Common myeloid progenitor, CD34-positive (primary cell): ENCODE results near the gene GMCL1.
"Not testable (repeated sequence)": the region's sequence is repeated elsewhere in the genome, so short reads cannot be mapped to it uniquely, and the experiment has no call there.

Source experiments
- CTCF ChIA-PET: fragments of 350-600 bp; sonication (Branson Sonifier 250); formaldehyde crosslinking; loops from one replicate; lab custom pipeline; 2021; ENCODE audit warnings: antibody characterized with exemption; lab: Charles Lee
- POLR2A ChIA-PET: fragments of 350-600 bp; sonication (Branson Sonifier 250); formaldehyde crosslinking; loops from one replicate; lab custom pipeline; 2021; ENCODE audit warnings: antibody characterized with exemption; lab: Charles Lee
- DNase-seq, 3 donors: peaks; one replicate each; pipeline versions ENCODE4 v3.0.0 to v3.0.0-alpha.2; 2013
- H3K27ac ChIP-seq, 2 experiments: 1 replicate in 1 of 2; 2 replicates in 1 of 2; pipeline ENCODE4 v1.7.0; 2013; ENCODE audit warnings: inconsistent platforms in 2 of 2, low read length in 2 of 2, mild to moderate bottlenecking in 2 of 2, low read depth in 1 of 2, moderate library complexity in 1 of 2; ENCODE audit not compliant: severe bottlenecking in 2 of 2, insufficient read depth in 1 of 2, poor library complexity in 1 of 2
- H3K27me3 ChIP-seq, 5 experiments: replicated peaks in 2 of 5; 1 replicate in 3 of 5; 2 replicates in 2 of 5; pipeline versions ENCODE4 v1.6.1 to v1.7.0; 2013; ENCODE audit warnings: low read length in 4 of 5, mild to moderate bottlenecking in 2 of 5, moderate library complexity in 2 of 5, inconsistent platforms in 1 of 5; ENCODE audit not compliant: insufficient read depth in 5 of 5, control insufficient read depth in 4 of 5
- H3K36me3 ChIP-seq, 4 experiments: 1 replicate in 2 of 4; 2 replicates in 2 of 4; pipeline versions ENCODE4 v1.6.1 to v1.7.0; 2013; ENCODE audit warnings: low read length in 3 of 4, control low read depth in 1 of 4, mild to moderate bottlenecking in 1 of 4; ENCODE audit not compliant: control insufficient read depth in 4 of 4, insufficient read depth in 4 of 4
- H3K4me1 ChIP-seq, 4 experiments: 1 replicate in 3 of 4; 2 replicates in 1 of 4; pipeline versions ENCODE4 v1.6.1 to v1.7.1; 2013; ENCODE audit warnings: low read length in 3 of 4, mild to moderate bottlenecking in 3 of 4, control low read depth in 1 of 4, inconsistent platforms in 1 of 4, moderate library complexity in 1 of 4; ENCODE audit not compliant: control insufficient read depth in 4 of 4, insufficient read depth in 4 of 4; ENCODE audit errors: control extremely low read depth in 1 of 4
- H3K4me3 ChIP-seq, 7 experiments: 1 replicate in 4 of 7; 2 replicates in 3 of 7; pipeline versions ENCODE4 v1.5.1 to v1.7.0; 2013; ENCODE audit warnings: mild to moderate bottlenecking in 7 of 7, low read length in 6 of 7, moderate library complexity in 6 of 7, inconsistent platforms in 2 of 7, low read depth in 2 of 7, control low read depth in 1 of 7; ENCODE audit not compliant: insufficient read depth in 4 of 7, control insufficient read depth in 1 of 7; ENCODE audit errors: extremely low read depth in 1 of 7
- H3K9me3 ChIP-seq, 5 experiments: 1 replicate in 4 of 5; 2 replicates in 1 of 5; pipeline versions ENCODE4 v1.6.1 to v1.7.1; 2013; ENCODE audit warnings: low read length in 4 of 5, mild to moderate bottlenecking in 2 of 5, inconsistent platforms in 1 of 5, low read depth in 1 of 5, moderate library complexity in 1 of 5; ENCODE audit not compliant: control insufficient read depth in 4 of 5, insufficient read depth in 2 of 5; ENCODE audit errors: control extremely low read depth in 1 of 5
- WGBS: methylation state at CpG from one replicate; pipeline ENCODE4 v1.1.5; 2013; ENCODE audit not compliant: insufficient coverage; 5-methylcytosine and 5-hydroxymethylcytosine counted together

GMCL1 gene

DNA sequence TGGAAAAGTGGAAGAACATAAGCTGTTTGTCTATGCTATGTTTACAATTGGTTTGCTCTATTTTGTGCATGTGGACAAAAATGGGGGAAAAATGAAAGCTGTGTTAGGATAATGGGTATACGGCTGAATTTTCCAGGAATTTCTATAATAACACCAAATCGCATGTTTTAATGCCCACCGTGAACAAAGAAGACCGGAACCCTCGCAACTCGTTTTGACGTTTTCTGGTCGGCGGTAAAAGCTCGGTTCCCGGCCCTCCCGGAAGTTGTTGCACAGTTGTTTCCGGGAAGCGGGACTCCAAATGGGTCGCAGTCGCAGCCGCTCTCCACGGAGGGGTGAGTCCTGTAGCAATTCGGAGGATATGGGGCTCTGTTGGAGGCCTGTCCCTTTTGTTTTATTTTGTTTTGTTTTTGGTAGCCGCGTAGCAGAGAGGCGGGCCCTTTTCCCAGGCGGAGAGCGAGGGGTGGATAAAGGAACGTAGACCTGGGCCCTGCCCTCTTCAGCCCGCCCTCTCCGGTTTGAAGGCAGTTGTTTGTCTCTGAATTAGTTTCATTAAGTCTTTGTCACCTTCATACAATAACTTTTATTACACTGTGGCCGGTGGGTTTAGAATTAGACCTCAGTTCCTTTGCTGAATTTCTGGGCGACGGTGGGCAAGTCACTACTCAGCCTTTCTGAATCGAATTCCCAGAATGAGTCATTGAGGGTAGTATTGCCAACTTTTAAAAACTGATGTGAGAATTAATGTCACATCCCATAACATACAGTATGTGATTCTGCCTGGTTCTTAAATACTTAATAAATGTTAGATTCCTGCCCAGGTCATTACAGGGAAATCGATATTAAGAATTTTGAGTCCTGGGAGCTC is 64.5 kb downstream of the GMCL1 start, which contains the start of gene SNRNP27:
Gene SNRNP27 (plus strand): TSS at position 273 of the 868 bp plus-strand sequence. CDS start 29 bp downstream, at position 302.
- Histone ChIP-seq H3K36me3 (peaks cover 5 to 26% (median 16%) of the 10 kb centered on the region in 4 experiments), H3K4me3 (peak within 1 kb of the TSS; percentile 77 to 97 (median 92)), H3K9me3 (no peaks in the 10 kb centered on the region), H3K4me1 (peaks cover 4 to 14% (median 9%) of the 10 kb centered on the region in 4 experiments), H3K27ac (peak within 1 kb of the TSS; percentile 81 to 90), H3K27me3 (no peaks in the 10 kb centered on the region)
- CTCF ChIA-PET: interaction anchor here (0.6 to 1.7 kb wide), 3 partner anchors 13 to 171 kb away, joined by 3 to 4 read pairs (median 4); no protein-coding TSS in a partner anchor
- peak; percentile 75 to 81 (median 75) for DNase-seq
- 0% methylated on average over 22 of the region's 32 CpGs for WGBS
- POLR2A ChIA-PET: interaction anchor here (0.6 to 1.8 kb wide), 3 partner anchors 20 to 426 kb away, joined by 3 to 5 read pairs (median 3); partner anchors contain the start of gene MXD1

DNA sequence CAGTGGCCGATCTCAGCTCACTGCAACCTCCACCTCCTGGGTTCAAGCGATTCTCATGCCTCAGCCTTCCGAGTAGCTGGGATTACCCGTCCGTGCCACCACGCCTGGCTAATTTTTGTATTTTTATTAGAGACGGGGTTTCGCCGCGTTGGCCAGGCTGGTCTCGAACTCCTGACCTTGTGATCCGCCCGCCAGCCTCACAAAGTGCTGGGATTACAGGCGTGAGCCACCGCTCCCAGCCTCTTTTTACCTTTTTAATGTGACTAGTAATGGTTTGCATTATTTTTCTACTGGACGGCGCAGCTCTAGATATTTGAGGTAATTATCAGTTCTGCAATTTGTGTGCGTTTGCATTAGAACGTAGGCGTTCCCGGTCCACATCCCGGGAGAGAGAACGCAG is 65.3 kb downstream of the GMCL1 start:
- Histone ChIP-seq H3K36me3 (peaks cover 5 to 33% (median 18%) of the 10 kb centered on the region in 4 experiments), H3K27ac (peak overlapping the region in 1 of 2 experiments; percentile 90), H3K4me3 (peak overlapping the region in 6 of 7 experiments; percentile 87 to 97 (median 94)), H3K4me1 (peaks cover 4 to 14% (median 9%) of the 10 kb centered on the region in 4 experiments)
- POLR2A ChIA-PET: interaction anchor here (1.8 kb wide), 1 partner anchor 20 kb away, joined by 5 read pairs; the partner anchor contains the start of gene MXD1
- DNase-seq, H3K27me3 ChIP-seq, H3K9me3 ChIP-seq: not testable (repeated sequence)
- WGBS: 50% methylated on average over 23 of the region's 23 CpGs
- CTCF ChIA-PET: interaction anchor here (0.6 to 1.7 kb wide), 2 partner anchors 12 to 171 kb away, joined by 4 read pairs; no protein-coding TSS in a partner anchor

DNA sequence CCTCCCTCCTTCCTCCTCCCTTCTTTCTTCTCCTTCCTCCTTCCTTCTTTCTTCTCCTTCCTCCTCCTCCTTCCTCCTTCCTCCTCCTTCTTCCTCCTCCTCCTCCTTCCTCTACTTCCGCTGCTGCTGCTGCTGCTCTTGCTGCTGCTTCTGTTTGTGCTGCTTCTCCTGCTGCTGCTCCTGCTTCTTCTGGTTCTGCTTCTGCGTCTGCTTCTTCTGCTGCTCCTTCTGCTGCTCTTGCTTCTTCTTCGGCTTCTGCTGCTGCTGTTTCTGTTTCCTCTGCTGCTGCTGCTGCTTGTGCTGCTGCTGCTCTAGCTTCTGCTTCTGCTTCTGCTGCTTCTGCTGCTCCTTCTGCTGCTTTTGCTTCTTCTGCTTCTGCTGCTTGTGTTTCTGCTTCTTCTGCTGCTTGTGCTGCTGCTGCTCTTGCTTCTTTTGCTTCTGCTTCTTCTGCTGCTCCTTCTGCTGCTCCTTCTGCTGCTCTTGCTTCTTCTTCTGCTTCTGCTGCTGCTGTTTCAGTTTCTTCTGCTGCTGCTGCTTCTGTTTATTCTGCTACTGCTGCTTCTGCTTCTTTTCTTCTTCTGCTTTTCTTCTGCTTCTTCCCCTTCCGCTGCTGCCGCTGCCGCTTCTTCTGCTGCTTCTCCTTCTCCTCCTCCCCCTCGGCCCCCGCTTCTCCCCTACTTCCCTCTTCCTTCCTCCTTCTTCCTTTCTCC is 72.9 kb downstream of the GMCL1 start:
- ChIA-PET CTCF (interaction anchor here (0.9 to 2.0 kb wide), 4 partner anchors 11 to 230 kb away, joined by 3 to 10 read pairs (median 3); no protein-coding TSS in a partner anchor), POLR2A (no interaction called here)
- Histone ChIP-seq H3K27ac (peak overlapping the region in 1 of 2 experiments; percentile 32), H3K4me3 (peak overlapping the region in 6 of 7 experiments; percentile 6 to 77 (median 57)), H3K36me3 (peaks cover 9 to 46% (median 26%) of the 10 kb centered on the region in 4 experiments), H3K9me3 (no peaks in the 10 kb centered on the region), H3K4me1 (peaks cover 5 to 23% (median 16%) of the 10 kb centered on the region in 4 experiments), H3K27me3 (no peaks in the 10 kb centered on the region)
- peak; percentile 31 to 84 (median 76) for DNase-seq
- 3% methylated on average over 6 of the region's 8 CpGs for WGBS

DNA sequence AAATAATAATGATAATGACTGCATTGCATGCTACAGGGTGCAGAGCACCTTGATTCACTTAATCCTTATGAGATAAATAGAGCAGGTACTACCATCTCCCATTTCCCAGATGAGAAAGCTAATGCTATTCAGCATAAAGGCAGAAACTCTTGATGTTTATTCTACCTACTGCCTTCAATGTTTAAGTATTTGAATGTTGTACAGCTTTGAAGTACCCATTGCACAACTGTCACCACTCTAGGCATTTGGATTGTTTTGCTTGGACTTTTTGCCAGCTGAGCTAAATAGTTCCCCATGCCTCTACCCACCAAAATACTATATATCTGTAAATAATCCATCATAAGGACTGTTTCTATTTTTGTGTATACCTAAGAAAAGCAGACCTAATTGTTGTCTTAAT is 77.8 kb downstream of the GMCL1 start:
- no peak overlapping the region for H3K27ac ChIP-seq
- H3K9me3 ChIP-seq: no peaks in the 10 kb centered on the region
- no peak for DNase-seq
- peaks cover 5 to 12% (median 6%) of the 10 kb centered on the region in 4 experiments for H3K4me1 ChIP-seq
- no peaks in the 10 kb centered on the region for H3K27me3 ChIP-seq
- CTCF ChIA-PET: interaction anchor here (0.9 to 1.2 kb wide), 3 partner anchors 13 to 184 kb away, joined by 3 to 5 read pairs (median 4); no protein-coding TSS in a partner anchor
- POLR2A ChIA-PET: no interaction called here
- peaks cover 8 to 40% (median 19%) of the 10 kb centered on the region in 4 experiments for H3K36me3 ChIP-seq
- no peak overlapping the region for H3K4me3 ChIP-seq

DNA sequence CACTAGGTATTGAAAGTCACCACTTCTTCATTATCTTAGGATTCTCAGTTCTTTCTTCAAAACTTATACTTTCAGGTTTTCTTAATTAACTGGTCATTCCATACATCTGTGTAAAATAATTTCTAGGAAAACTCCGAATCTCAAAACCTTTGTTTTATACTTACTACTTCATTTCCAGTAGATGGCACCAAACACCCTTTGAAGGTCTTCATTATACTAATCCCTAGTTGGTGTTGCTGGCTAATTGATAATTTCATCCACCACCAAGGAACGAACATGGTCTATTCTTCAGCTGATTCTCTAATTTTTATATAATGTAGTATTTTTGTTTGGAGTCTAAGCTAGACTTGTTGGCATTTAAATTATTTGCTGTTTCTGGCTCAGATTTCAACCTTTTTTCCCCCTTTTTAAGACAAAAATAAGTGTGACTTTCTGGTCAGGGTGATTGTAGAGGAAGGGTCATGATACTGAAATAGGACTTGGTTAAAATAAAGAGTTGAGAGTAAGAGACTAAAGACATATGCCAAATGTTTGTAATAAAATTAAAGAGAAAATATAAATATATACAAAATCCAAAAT is 82.6 kb downstream of the GMCL1 start:
- ChIA-PET CTCF (interaction anchor here (0.5 to 6.8 kb wide), 27 partner anchors 9 to 389 kb away, joined by 3 to 96 read pairs (median 4); partner anchors contain the start of genes FAM136A, PCYOX1 and SNRPG), POLR2A (interaction anchor here (1.4 kb wide), 1 partner anchor 183 kb away, joined by 4 read pairs; no protein-coding TSS in a partner anchor)
- no peak overlapping the region for H3K4me3 ChIP-seq
- H3K27ac ChIP-seq: no peak overlapping the region
- no peaks in the 10 kb centered on the region for H3K9me3 ChIP-seq
- peaks cover 4 to 27% (median 15%) of the 10 kb centered on the region in 4 experiments for H3K36me3 ChIP-seq
- H3K4me1 ChIP-seq: peaks cover 2 to 35% (median 21%) of the 10 kb centered on the region in 4 experiments
- peak; percentile 72 to 81 (median 77) for DNase-seq
- no peaks in the 10 kb centered on the region for H3K27me3 ChIP-seq
- no CpG with 5 or more reads among the region's 2 CpGs for WGBS
